HG03175 (cell line): ENCODE measurements around the gene CECR2.

Experiments used
- ATAC-seq: cut with Tn5 transposase; IDR thresholded peaks from one replicate; pipeline ENCODE4 v1.9.1; 2021; ENCODE audit warnings: mild to moderate bottlenecking, moderate library complexity; ENCODE audit not compliant: unreplicated experiment

CECR2 gene

DNA sequence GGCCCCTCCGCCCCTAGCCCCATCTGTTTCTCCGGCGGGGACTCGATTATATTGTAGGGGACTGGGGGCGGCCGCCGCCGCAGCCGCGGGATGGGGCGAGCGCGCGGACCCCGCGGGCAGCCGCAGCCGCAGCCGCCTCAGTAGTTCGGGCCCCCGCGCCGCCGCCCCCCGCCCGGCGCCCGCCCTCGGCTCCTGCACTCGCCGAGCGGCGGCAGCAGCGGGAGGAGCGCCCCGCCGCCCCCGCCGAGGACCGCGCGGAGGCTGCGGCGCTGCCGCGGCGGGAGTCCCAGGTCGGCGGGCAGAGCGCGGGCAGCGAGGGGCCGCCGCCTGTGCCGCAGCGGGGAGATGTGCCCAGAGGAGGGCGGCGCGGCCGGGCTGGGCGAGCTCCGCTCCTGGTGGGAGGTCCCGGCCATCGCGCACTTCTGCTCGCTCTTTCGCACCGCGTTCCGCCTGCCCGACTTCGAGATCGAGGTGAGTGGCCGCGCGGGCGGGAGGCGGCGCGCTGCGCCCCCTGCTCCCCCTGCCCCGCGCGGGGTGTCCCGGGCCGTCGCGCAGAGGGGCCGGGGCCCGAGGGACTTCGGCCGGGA is at the start of gene CECR2:
Gene CECR2 (plus strand): TSS at position 22 of the 587 bp plus-strand sequence. CDS start 324 bp downstream, at position 346.
- no peak for ATAC-seq

DNA sequence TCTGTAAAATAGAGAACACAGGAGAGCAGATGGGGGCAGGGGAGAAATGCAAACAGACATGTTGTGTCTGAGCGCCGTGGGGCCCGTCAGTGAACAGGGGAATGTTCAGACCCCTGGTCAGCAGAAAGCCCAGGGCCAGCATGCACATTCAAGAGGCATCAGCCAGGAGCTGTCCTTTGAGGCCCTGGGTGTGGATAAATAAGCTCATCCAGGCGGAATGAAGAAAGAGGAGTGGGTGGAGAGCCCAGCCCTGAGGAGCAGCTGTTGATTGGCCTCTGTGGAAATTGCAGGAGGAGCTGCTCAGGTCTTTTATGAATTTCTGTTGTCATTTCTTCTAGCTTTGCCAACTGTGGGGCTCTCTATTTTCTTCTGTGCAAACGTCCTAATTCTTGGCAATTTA is 49.7 kb upstream of the CECR2 start:
- ATAC-seq, result no peak

DNA sequence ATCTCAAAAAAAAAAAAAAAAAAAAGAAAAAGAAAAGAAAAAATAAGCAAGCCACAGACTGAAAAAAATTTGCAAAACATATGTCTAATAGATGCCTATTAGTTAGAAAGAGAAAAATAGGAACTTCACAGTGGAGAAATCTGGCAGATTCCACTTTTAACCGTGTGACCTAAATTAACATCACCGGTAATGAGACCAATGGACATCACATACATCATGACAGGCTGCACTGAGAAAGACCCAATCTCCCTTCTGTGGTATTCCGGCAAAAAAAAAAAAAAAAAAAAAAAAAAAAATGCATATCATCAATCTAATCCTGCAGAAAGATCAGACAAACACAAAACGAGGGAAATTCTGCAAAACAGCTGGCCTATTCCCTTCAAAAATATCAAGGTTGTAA is 46.7 kb upstream of the CECR2 start:
- ATAC-seq, result no peak

DNA sequence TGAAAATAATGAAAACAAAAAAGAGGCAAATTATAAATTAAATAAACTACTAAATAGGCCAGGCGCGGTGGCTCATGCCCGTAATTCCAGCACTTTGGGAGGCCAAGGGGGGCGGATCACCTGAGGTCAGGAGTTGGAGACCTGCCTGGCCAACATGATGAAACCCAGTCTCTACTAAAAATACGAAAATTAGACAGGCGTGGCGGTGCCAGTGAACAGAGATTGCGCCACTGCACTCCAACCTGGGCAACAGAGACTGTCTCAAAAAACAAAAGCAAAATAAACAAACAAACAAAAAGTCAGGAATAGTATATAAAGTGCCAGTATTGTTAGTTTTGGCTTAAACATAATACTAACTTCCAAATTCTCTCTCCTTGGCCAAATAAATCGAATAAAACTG is 37.6 kb upstream of the CECR2 start:
- no peak for ATAC-seq

DNA sequence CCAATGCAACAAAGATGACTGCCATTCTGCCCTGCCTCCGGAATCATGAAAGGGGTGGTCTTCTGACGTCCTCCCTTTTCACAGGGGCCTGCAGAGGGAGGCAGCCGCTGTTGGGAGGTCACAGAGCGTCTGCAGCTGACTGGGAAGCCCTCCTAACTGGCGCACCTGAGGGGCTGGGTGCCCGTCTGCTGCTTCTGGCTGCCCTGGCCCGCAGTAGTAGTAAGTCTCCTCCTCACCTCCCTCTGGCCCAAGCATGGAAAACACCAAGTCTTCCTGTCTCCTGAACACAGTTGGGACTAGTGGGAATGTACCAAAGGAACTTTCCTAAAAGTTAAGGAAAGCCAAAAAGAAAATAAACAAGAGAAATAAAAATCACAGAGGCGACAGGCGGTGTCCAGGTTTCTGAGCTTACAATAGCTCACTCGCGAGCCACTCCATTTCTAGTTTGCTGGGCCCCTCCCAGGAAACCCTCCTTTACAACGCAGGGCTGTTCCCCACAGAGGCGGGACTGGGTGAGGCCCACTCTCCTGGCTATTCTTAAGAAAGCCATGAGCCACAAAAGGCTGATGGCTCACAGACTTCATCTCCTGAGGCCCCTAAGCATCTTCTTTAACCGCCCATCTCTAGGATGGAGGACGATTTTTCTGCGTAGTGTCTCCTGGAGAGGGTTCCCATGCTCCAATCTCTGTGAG is 37.0 kb upstream of the CECR2 start:
- no peak for ATAC-seq

GRCh38 chr22:17334059-17334458 is 35.2 kb upstream of the CECR2 start:
- no peak for ATAC-seq

- no peak for ATAC-seq
These were observed 34.3 kb upstream of the CECR2 start for GRCh38 chr22:17334983-17335382.

DNA sequence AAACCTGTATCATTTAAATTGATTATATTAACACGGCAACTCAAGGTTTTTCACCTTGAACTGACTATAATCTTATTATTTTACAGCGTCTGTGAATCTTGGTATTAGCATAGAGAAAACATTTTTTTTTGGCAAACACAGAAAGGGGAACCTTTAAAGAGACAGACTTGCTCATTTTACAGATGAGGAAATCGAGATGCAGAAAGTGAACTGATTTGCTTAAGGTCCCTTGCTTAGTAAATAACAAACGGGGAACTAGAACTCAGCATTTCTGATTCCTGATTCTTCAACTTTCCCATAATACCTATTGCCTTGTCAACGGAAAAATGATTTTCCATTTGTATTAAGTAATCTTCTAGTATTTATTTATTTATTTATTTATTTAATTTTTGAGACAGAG is 33.2 kb upstream of the CECR2 start:
- no peak for ATAC-seq

- no peak for ATAC-seq
These were observed 31.6 kb upstream of the CECR2 start for GRCh38 chr22:17337639-17338038.

- no peak for ATAC-seq
These were observed 30.1 kb upstream of the CECR2 start for GRCh38 chr22:17339095-17339693.

GRCh38 chr22:17342361-17342760 is 26.9 kb upstream of the CECR2 start:
- ATAC-seq, result no peak

- ATAC-seq, result no peak
These were observed 25.5 kb upstream of the CECR2 start for GRCh38 chr22:17343766-17344165.

DNA sequence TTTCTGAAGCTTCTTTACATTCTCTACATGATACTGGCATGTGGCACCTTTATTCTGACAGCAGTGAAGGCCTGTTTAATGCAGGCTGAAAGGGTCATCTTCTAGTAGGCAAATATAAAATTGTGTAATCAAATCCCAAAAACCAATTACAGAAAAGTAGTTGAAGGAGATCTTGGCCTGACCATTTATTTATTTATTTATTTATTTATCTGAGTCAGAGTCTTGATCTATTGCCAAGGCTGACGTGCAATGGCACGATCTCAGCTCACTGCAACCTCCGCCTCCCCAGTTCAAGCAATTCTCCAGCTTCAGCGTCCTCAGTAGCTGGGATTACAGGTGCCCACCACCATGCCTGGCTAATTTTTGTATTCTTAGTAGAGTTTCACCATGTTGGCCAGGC is 22.7 kb upstream of the CECR2 start:
- no peak for ATAC-seq

- no peak for ATAC-seq
These were observed 21.5 kb upstream of the CECR2 start for GRCh38 chr22:17347724-17348123.

DNA sequence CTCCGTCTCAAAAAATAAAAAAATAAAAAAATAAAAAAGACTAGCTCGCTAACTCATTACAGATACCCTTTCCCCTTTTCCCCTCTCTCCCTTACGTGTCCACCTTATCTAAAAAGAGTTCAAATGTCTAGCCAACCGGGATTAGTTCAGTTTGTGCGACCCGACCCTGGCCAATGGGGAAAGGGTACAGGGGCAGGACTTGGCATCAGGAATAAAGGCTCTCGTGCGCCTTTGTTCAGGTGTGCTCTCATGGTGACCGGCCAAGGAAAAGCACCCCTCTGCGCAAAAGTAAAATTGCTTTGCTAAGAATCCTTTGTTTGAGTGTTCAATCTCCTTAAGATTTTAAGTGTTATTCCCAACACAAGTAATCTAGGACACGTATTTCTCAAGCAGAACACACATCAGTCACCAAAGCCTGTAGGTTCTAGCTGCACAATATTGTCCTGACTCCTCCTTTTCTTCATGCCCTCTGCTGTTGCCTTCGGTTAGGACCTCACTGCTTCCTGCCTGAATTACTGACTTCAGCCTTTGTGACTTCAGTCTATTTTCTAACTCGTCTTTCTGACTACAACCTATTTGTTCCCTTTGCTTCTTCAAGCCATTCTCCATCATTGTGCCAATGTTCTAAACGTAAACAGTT is 20.7 kb upstream of the CECR2 start:
- ATAC-seq, result no peak

GRCh38 chr22:17349172-17349571 is 20.1 kb upstream of the CECR2 start:
- no peak for ATAC-seq

- ATAC-seq, result no peak
These were observed 19.0 kb upstream of the CECR2 start for GRCh38 chr22:17350292-17350691.

- ATAC-seq, result no peak
These were observed 16.5 kb upstream of the CECR2 start for GRCh38 chr22:17352798-17353197.

DNA sequence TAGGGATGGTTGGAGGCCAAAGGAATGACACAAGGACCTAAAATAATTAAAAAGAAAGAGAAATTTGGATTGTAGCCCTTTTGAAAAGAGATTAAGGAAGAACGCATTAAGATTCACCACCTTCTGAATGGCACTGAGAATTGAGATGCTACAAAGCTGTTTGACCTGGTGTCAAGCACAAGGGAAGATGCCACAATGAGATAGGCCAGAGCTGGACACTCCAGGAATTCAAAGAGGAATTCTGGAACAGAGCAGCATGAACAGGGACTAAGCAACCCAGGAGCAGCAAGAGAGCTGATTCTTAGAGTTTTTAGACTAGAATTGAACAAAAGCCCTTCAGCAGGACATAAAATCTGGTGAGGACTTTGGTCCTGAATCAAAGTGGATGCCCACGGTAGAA is 11.6 kb upstream of the CECR2 start:
- no peak for ATAC-seq

DNA sequence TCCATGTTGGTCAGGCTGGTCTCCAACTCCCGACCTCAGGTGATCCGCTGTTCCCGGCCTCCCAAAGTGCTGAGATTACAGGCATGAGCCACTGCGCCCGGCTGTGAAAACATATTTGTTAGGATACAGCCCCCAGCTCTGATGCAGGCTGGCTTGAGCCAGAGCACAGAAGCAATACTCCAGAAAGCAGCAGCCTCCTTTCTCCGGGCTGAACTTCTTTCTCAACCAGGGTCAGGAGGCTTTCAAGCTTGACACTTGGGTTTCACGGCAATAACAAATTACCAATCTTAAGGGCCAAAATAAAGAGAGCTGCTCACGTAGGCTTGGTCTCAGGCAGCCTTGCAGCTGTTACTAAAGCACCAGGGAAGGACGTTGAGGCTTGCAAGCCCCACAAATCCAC is 10.8 kb upstream of the CECR2 start:
- no peak for ATAC-seq

DNA sequence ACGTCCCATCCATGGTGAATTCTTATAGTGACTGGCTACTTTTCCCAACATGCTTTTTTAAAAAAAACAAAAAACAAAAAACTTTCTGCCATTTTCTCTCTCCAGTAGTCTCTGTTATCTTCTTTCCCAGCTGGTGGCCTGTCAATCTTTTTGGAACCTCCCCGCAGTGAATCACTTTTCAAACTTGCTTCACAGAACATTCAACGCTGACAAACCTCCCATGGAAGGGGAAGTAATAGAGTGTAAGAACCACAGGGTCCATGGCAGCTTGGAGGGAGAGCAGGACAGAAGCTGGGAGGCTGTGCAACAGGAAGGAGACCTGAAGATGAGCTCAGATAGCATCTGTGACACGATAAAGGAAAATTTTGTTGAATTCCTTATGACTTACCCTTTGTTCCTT is 9.8 kb upstream of the CECR2 start:
- ATAC-seq, result no peak

DNA sequence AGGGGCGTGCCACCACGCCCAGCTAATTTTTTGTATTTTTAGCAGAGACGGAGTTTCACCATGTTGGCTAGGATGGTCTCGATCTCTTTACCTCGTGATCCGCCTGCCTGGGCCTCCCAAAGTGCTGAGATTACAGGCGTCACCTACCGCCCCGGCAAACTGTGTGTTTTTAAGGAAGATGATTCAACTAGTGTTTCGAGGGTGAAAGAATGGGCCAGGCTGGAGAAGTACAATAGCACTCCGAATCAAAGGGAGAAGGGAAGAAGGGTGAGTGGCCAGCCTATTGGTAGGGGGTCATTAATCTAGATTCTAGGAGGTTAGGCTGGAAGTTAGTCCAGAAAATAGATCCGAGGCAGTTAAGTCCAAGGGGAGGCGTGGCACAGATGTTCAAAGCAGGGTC is 2.9 kb upstream of the CECR2 start:
- ATAC-seq, result no peak
